Measurements from ENCODE around the gene PLCG2.
A peak's percentile ranks its signal among the peaks of the same experiment; 100 is the strongest.
"Not testable (repeated sequence)": the region's sequence is repeated elsewhere in the genome, so short reads cannot be mapped to it uniquely, and the experiment has no call there.

The PLCG2 gene

GRCh38 chr16:81850197-81850944 lies 71.3 kb downstream of the PLCG2 start:
- no peak for DNase-seq

- no peak for DNase-seq
These were observed 73.3 kb downstream of the PLCG2 start for GRCh38 chr16:81852347-81852746.

GRCh38 chr16:81855552-81856153 lies 76.6 kb downstream of the PLCG2 start:
- no peak for DNase-seq

- no peak for DNase-seq
These were observed 81.5 kb downstream of the PLCG2 start for GRCh38 chr16:81860287-81861266.

GRCh38 chr16:81861503-81861902 lies 82.4 kb downstream of the PLCG2 start:
- DNase-seq, result no peak

- no peak for DNase-seq
These were observed 82.8 kb downstream of the PLCG2 start for GRCh38 chr16:81861915-81862314.

- DNase-seq, result no peak
These were observed 84.7 kb downstream of the PLCG2 start for GRCh38 chr16:81863630-81864352.

GRCh38 chr16:81864646-81865382 lies 85.7 kb downstream of the PLCG2 start:
- no peak for DNase-seq

GRCh38 chr16:81866820-81867440 lies 87.8 kb downstream of the PLCG2 start:
- DNase-seq, result no peak

- no peak for DNase-seq
These were observed 89.1 kb downstream of the PLCG2 start for GRCh38 chr16:81868057-81868748.

GRCh38 chr16:81869326-81869725 lies 90.2 kb downstream of the PLCG2 start:
- no peak for DNase-seq

- no peak for DNase-seq
These were observed 94.1 kb downstream of the PLCG2 start for GRCh38 chr16:81873206-81873605.

- DNase-seq, result peak; percentile 14
These were observed 95.0 kb downstream of the PLCG2 start for GRCh38 chr16:81873843-81874752.

- no peak for DNase-seq
These were observed 96.4 kb downstream of the PLCG2 start for GRCh38 chr16:81875461-81875860.

GRCh38 chr16:81876273-81876900 lies 97.3 kb downstream of the PLCG2 start:
- no peak for DNase-seq

GRCh38 chr16:81877490-81877889 lies 98.4 kb downstream of the PLCG2 start:
- DNase-seq, result not testable (repeated sequence)

GRCh38 chr16:81878529-81878928 lies 99.4 kb downstream of the PLCG2 start:
- DNase-seq, result no peak

- no peak for DNase-seq
These were observed 100.5 kb downstream of the PLCG2 start for GRCh38 chr16:81879625-81880024.

- DNase-seq, result no peak
These were observed 101.7 kb downstream of the PLCG2 start for GRCh38 chr16:81880816-81881215.
